Lower lobe of right lung (tissue), 2 donors: ENCODE data around the gene DST. TPM values are rescaled to one million over a fixed set of nuclear protein-coding genes. Genes with fewer than 3 reads are reported as not detected.

ENCODE experiments used
- ATAC-seq, 2 donors: fragments of 200-7000 bp; cut with Tn5 transposase; one replicate each; pipeline ENCODE4 v1.9.1; 2020 to 2022; ENCODE audit warnings: mild to moderate bottlenecking in 2 of 2, moderate library complexity in 2 of 2
- DNase-seq: peaks from one replicate; pipeline ENCODE4 v3.0.0-alpha.2; 2020
- H3K27ac ChIP-seq: fragments of 200-600 bp; one replicate; pipeline ENCODE4 v1.8.0; 2022
- H3K27me3 ChIP-seq: fragments of 200-600 bp; one replicate; pipeline ENCODE4 v1.8.0; 2022; ENCODE audit warnings: low read depth
- H3K36me3 ChIP-seq: fragments of 200-600 bp; one replicate; pipeline ENCODE4 v1.8.0; 2022; ENCODE audit warnings: mild to moderate bottlenecking
- H3K4me1 ChIP-seq: fragments of 200-600 bp; one replicate; pipeline ENCODE4 v1.8.0; 2022
- H3K4me3 ChIP-seq: fragments of 200-600 bp; one replicate; pipeline ENCODE4 v1.8.0; 2022; ENCODE audit warnings: mild to moderate bottlenecking
- H3K9me3 ChIP-seq: fragments of 200-600 bp; one replicate; pipeline ENCODE4 v1.8.0; 2022
- intact Hi-C: fragments of 100-400 bp; cut with DNase I; formaldehyde crosslinking; loops from one replicate; pipeline ENCODE4 v1.11.0; 2022
- total RNA-seq: library from RNA; stranded (reverse); fragmentation: NEBNext Ultra II Directional; extraction: Animal tissue kit (Norgen Biotek cat#: 25700); gene quantifications from one replicate; pipeline ENCODE4 v1.2.1, GENCODE V29; 2021
- TF ChIP-seq, protein P1 (sequence below): fragments of 200-600 bp; IDR thresholded peaks from one replicate; pipeline ENCODE4 v1.8.0; 2022; ENCODE audit warnings: antibody characterized with exemption, mild to moderate bottlenecking
- donor health status: DM: no; HTN: yes; CAD: no; lungs with severe emphysema.

The DST gene
- total RNA-seq, 1 donor from 2014 or later: 327 TPM

DNA sequence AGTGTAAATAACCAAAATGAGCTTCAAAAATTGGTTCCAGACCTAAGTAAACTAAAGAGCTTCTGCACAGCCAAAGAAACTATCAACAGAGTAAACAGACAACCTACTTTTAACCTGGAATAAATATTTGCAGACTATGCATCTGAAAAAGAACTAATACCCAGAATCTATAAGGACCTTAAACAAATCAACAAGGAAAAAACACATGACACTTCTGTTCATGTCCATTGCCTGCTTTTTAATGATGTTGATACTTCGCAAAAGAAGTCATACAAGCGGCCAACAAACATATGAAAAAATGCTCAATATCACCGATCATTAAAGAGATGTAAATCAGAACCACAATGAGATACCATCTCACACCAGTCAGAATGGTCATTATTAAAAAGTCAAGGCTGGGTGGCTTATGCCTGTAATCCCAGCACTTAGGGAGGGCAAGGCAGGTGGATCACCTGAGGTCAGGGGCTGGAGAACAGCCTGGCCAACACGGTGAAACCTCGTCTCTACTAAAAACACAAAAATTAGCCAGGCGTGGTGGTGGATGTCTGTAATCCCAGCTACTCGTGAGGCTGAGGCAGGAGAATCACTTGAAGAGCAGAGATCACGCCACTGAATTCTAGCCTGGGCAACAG lies 42.5 kb upstream of the DST start:
- no peak overlapping the region for H3K4me3 ChIP-seq
- intact Hi-C loops: no loop called here
- DNase-seq: no peak
- ATAC-seq: no peak
- H3K27ac ChIP-seq: no peak overlapping the region
- peaks cover 22% of the 10 kb centered on the region for H3K4me1 ChIP-seq
- TF ChIP-seq, protein P1, sequence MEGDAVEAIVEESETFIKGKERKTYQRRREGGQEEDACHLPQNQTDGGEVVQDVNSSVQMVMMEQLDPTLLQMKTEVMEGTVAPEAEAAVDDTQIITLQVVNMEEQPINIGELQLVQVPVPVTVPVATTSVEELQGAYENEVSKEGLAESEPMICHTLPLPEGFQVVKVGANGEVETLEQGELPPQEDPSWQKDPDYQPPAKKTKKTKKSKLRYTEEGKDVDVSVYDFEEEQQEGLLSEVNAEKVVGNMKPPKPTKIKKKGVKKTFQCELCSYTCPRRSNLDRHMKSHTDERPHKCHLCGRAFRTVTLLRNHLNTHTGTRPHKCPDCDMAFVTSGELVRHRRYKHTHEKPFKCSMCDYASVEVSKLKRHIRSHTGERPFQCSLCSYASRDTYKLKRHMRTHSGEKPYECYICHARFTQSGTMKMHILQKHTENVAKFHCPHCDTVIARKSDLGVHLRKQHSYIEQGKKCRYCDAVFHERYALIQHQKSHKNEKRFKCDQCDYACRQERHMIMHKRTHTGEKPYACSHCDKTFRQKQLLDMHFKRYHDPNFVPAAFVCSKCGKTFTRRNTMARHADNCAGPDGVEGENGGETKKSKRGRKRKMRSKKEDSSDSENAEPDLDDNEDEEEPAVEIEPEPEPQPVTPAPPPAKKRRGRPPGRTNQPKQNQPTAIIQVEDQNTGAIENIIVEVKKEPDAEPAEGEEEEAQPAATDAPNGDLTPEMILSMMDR: no peak
- no peaks in the 10 kb centered on the region for H3K9me3 ChIP-seq
- no peaks in the 10 kb centered on the region for H3K27me3 ChIP-seq
- H3K36me3 ChIP-seq: no peaks in the 10 kb centered on the region

GRCh38 chr6:56684342-56685101 lies 41.8 kb upstream of the DST start:
- Histone ChIP-seq H3K4me1 (peaks cover 22% of the 10 kb centered on the region), H3K9me3 (no peaks in the 10 kb centered on the region), H3K27me3 (no peaks in the 10 kb centered on the region), H3K4me3 (no peak overlapping the region), H3K27ac (peak overlapping the region; percentile 26), H3K36me3 (no peaks in the 10 kb centered on the region)
- TF ChIP-seq, protein P1: no peak
- no peak for ATAC-seq
- intact Hi-C loops: no loop called here
- no peak for DNase-seq

GRCh38 chr6:56683882-56684281 lies 41.2 kb upstream of the DST start:
- Histone ChIP-seq H3K4me1 (peaks cover 18% of the 10 kb centered on the region), H3K9me3 (no peaks in the 10 kb centered on the region), H3K27me3 (no peaks in the 10 kb centered on the region), H3K36me3 (no peaks in the 10 kb centered on the region), H3K4me3 (no peak overlapping the region), H3K27ac (peak overlapping the region; percentile 7)
- TF ChIP-seq, protein P1: no peak
- ATAC-seq (peak; percentile 82 to 89), DNase-seq (no peak)
- intact Hi-C loops: no loop called here

DNA sequence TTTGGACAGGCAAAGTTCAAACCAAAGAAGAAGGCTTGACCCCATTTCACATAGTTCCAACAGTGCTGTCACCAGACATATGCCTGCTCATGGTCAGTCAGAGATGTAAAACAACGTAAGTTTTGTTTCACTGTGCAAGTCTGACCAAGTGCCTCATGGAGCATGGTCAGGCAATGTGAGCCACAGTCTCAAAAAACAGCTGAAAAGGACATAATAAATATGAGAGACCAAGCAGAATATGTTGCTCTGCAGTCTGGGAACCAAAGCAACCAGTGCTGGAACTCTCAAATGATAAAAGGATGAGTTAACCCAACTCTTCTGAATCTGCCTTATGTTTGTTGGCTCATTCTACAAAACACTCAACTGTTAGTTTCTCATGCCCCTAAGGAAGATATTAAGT lies 39.9 kb upstream of the DST start:
- no peaks in the 10 kb centered on the region for H3K36me3 ChIP-seq
- TF ChIP-seq, protein P1: no peak
- peaks cover 18% of the 10 kb centered on the region for H3K4me1 ChIP-seq
- no peaks in the 10 kb centered on the region for H3K27me3 ChIP-seq
- no peak for ATAC-seq
- intact Hi-C loops: no loop called here
- H3K4me3 ChIP-seq: no peak overlapping the region
- no peak for DNase-seq
- no peak overlapping the region for H3K27ac ChIP-seq
- no peaks in the 10 kb centered on the region for H3K9me3 ChIP-seq

GRCh38 chr6:56677559-56677958 lies 34.9 kb upstream of the DST start:
- Histone ChIP-seq H3K4me3 (no peak overlapping the region), H3K27me3 (no peaks in the 10 kb centered on the region), H3K27ac (no peak overlapping the region), H3K4me1 (no peaks in the 10 kb centered on the region), H3K36me3 (no peaks in the 10 kb centered on the region), H3K9me3 (no peaks in the 10 kb centered on the region)
- no peak for DNase-seq
- intact Hi-C loops: no loop called here
- no peak for ATAC-seq
- TF ChIP-seq, protein P1: no peak
